Caco-2 (cell line): ENCODE measurements around the gene CLCN1. TPM values are rescaled to one million over a fixed set of nuclear protein-coding genes. Genes with fewer than 3 reads are reported as not detected.

Source experiments
- BruUV-seq: library from RNA; stranded (reverse); fragments of 400-500 nt; replicated peaks from 2 replicates; lab custom pipeline; 2021; lab: Mats Ljungman, UMichigan
- CTCF ChIA-PET: fragments of 300-600 bp; sonication (Branson Sonifier 250); formaldehyde crosslinking; loops from one replicate; lab custom pipeline; 2022; ENCODE audit warnings: antibody characterized with exemption; lab: Charles Lee
- POLR2A ChIA-PET: fragments of 300-600 bp; sonication (Branson Sonifier 250); formaldehyde crosslinking; loops from one replicate; lab custom pipeline; 2022; ENCODE audit warnings: antibody characterized with exemption; lab: Charles Lee
- DNase-seq, 2 experiments: peaks; one replicate each; pipeline versions ENCODE4 v3.0.0 to v3.0.0-alpha.2; 2020 to 2022
- H3K27me3 ChIP-seq: replicated peaks from 2 replicates; pipeline ENCODE4 v1.6.0; 2011; ENCODE audit warnings: low read length; ENCODE audit not compliant: control insufficient read depth, insufficient read depth
- H3K36me3 ChIP-seq: 2 replicates; pipeline ENCODE4 v1.5.1; 2011; ENCODE audit warnings: low read length; ENCODE audit not compliant: control insufficient read depth, insufficient read depth
- H3K4me1 ChIP-seq: fragments of 250-450 bp; sonication (Bioruptor Pico); 2 replicates; pipeline ENCODE4 v1.5.1; 2020; ENCODE audit warnings: mild to moderate bottlenecking
- H3K4me3 ChIP-seq: 2 replicates; pipeline ENCODE4 v1.5.1; 2011; ENCODE audit warnings: low read depth, mild to moderate bottlenecking, control low read depth, low read length
- H3K9me3 ChIP-seq: fragments of 250-450 bp; sonication (Bioruptor Pico); 2 replicates; pipeline ENCODE4 v1.5.1; 2020; ENCODE audit warnings: mild to moderate bottlenecking, moderate library complexity
- H3K27ac Mint-ChIP-seq: one replicate; pipeline ENCODE4 v1.8.0; 2022; ENCODE audit warnings: mixed read lengths; ENCODE audit not compliant: unreplicated experiment
- H3K27me3 Mint-ChIP-seq: one replicate; pipeline ENCODE4 v1.8.0; 2022; ENCODE audit warnings: mixed read lengths; ENCODE audit not compliant: insufficient read depth, unreplicated experiment
- H3K36me3 Mint-ChIP-seq: one replicate; pipeline ENCODE4 v1.8.0; 2022; ENCODE audit warnings: mild to moderate bottlenecking, mixed read lengths; ENCODE audit not compliant: insufficient read depth, unreplicated experiment
- H3K4me1 Mint-ChIP-seq: one replicate; pipeline ENCODE4 v1.8.0; 2022; ENCODE audit warnings: low read depth, mixed read lengths; ENCODE audit not compliant: unreplicated experiment
- H3K4me3 Mint-ChIP-seq: one replicate; pipeline ENCODE4 v1.8.0; 2022; ENCODE audit warnings: mild to moderate bottlenecking, moderate library complexity, mixed read lengths; ENCODE audit not compliant: unreplicated experiment
- H3K9me3 Mint-ChIP-seq: one replicate; pipeline ENCODE4 v1.8.0; 2022; ENCODE audit warnings: mixed read lengths; ENCODE audit not compliant: unreplicated experiment
- intact Hi-C: fragments of 100-400 bp; cut with micrococcal nuclease; formaldehyde crosslinking; loops from one replicate; pipeline ENCODE4 v1.10.0; 2022; ENCODE audit not compliant: unreplicated experiment
- total RNA-seq: library from RNA; stranded (reverse); gene quantifications from 2 replicates; pipeline ENCODE4 v1.2.3, GENCODE V29; 2022
- TF ChIP-seq, protein P1 (sequence below), 2 experiments: fragments of 200-600 bp in 1 of 2; IDR thresholded peaks; 1 replicate in 1 of 2; 2 replicates in 1 of 2; pipeline versions ENCODE4 v1.5.1 to v1.8.0; 2011 to 2022; ENCODE audit warnings: antibody characterized with exemption in 1 of 2, control low read depth in 1 of 2, inconsistent platforms in 1 of 2, low read depth in 1 of 2, low read length in 1 of 2, mild to moderate bottlenecking in 1 of 2, moderate library complexity in 1 of 2; ENCODE audit not compliant: insufficient read depth in 1 of 2, severe bottlenecking in 1 of 2, unreplicated experiment in 1 of 2

The CLCN1 gene
- total RNA-seq, 1 experiment from 2014 or later: 1.9 TPM

DNA sequence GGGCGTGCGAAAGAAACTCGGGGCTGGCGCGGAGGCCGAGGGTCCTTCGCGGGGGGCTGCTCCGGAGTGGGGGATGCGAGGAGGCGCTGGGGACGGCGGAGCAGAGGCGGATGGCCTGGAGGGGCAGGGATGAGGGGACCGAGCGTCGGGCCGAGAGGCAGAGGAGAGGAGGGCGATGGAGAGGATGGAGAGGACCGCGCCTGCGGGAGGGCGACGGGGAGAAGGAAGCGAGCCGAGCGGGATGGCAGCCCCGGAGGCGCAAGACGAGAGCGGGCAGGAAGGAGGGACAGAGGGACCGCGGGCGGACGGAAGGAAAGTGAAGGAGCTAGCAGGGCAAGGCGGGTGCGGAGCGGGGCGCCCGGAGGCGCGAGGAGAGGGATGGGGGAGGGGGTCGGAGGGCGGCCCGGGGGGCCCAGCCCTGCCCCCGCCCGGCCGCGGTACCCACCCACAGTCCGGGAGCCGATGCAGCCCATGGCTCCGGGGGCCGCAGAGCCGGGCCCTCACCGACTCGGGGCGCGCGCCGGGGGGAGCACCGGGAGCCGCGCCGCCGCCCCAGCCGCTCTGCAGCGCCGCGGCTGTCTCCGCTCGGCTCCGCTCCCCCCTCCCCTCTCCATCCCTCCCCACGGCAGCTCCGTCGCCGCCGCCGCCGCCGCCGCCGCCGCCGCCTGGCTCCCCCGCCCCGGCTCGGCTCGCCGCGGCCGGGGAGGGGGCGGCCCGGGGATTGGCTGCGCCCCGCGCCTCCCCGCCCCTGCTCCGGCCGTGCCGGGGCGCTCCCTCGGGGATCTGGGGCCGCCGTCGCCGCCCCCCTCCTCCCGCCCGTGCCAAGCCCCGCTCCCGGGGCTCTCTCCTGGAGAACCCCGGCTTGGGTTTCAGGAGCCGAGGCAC, 46.5 kb downstream of the CLCN1 start, which contains the start of gene FAM131B:
FAM131B (minus strand) TSS at position 583 of the 885 bp plus-strand sequence; CDS start at position 473, 110 bp downstream.
- Histone ChIP-seq H3K4me1 (peaks cover 4% of the 10 kb centered on the region; the same call in 1 of the 2 replicates), H3K36me3 (no peaks in the 10 kb centered on the region), H3K9me3 (no peaks in the 10 kb centered on the region), H3K27me3 (no peaks in the 10 kb centered on the region), H3K4me3 (peak within 1 kb of the TSS; percentile 52)
- TF ChIP-seq, protein P1, sequence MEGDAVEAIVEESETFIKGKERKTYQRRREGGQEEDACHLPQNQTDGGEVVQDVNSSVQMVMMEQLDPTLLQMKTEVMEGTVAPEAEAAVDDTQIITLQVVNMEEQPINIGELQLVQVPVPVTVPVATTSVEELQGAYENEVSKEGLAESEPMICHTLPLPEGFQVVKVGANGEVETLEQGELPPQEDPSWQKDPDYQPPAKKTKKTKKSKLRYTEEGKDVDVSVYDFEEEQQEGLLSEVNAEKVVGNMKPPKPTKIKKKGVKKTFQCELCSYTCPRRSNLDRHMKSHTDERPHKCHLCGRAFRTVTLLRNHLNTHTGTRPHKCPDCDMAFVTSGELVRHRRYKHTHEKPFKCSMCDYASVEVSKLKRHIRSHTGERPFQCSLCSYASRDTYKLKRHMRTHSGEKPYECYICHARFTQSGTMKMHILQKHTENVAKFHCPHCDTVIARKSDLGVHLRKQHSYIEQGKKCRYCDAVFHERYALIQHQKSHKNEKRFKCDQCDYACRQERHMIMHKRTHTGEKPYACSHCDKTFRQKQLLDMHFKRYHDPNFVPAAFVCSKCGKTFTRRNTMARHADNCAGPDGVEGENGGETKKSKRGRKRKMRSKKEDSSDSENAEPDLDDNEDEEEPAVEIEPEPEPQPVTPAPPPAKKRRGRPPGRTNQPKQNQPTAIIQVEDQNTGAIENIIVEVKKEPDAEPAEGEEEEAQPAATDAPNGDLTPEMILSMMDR (IDR thresholded peaks at IDR 0.05; ENCODE audit: insufficient read depth in 1 of 2, low read depth in 1 of 2, low read length in 1 of 2, severe bottlenecking in 1 of 2, unreplicated experiment in 1 of 2): no peak
- CTCF ChIA-PET: interaction anchor here (0.6 kb wide), 2 partner anchors 46 to 122 kb away, joined by 3 to 6 read pairs; partner anchors contain the start of gene EPHA1
- H3K4me3 Mint-ChIP-seq: peak within 1 kb of the TSS; percentile 94
- intact Hi-C loops: loop anchor here (2.0 kb wide), 1 partner anchor 18 kb away; the partner anchor contains the start of gene ZYX
- peaks cover 23% of the 10 kb centered on the region for H3K4me1 Mint-ChIP-seq
- peak within 1 kb of the TSS; percentile 55 for H3K27ac Mint-ChIP-seq
- BruUV-seq: no TSS peak
- peaks cover 6% of the 10 kb centered on the region for H3K36me3 Mint-ChIP-seq
- H3K27me3 Mint-ChIP-seq: peaks cover 3% of the 10 kb centered on the region
- POLR2A ChIA-PET: interaction anchor here (0.7 kb wide), 1 partner anchor 43 kb away, joined by 5 read pairs; no protein-coding TSS in a partner anchor
- DNase-seq: peak; percentile 36 to 52
- no peaks in the 10 kb centered on the region for H3K9me3 Mint-ChIP-seq

DNA sequence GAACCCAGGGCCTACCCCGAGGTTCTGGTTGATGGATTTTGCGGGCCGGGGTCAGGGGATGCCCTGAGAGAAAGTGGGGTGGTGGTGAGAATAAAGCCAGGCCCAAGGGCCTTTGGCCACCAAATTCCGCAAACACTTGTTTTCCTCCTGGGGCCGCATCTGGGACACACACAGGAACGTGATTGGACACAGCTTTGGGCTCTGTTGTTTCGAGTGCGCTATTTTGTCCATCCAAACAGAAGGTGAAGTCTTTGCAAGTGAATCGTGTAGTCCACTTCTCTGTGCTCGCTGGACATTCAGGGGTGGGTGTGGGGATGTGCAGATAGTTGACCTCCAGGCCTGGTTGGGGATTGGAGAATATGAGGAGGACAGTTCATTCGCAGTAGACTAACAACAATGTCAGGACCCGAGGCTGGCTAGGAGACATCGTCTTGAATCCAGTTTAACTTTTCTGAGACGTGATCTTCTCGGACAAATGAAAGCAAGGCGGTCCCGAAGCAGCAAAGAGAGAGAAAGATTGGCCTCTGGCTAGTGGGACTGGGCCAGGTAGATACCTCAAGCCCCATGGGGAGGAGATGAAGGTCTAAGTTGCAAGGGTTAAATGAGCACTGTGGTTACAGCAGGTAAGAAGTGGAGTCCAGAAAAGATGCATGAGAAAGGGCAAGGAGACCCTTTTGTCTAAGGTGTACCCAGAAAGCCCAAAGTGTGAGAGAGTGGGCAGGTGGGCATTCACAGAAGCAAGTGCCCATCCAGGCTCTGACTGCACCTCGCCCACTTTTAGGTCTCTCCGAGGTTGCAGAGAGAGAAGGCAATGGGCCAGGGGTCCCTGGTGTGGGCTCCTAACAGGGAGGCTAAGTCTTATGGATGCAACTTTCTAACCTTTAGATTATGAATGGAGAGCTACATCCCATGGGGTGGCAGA, 47.4 kb downstream of the CLCN1 start:
- Mint-ChIP-seq H3K4me3 (peak overlapping the region; percentile 58), H3K27ac (no peak overlapping the region), H3K36me3 (peaks cover 6% of the 10 kb centered on the region), H3K9me3 (no peaks in the 10 kb centered on the region), H3K4me1 (peaks cover 29% of the 10 kb centered on the region), H3K27me3 (peaks cover 3% of the 10 kb centered on the region)
- Histone ChIP-seq H3K4me3 (peak overlapping the region; percentile 31), H3K36me3 (no peaks in the 10 kb centered on the region), H3K9me3 (no peaks in the 10 kb centered on the region), H3K27me3 (no peaks in the 10 kb centered on the region), H3K4me1 (peaks cover 13% of the 10 kb centered on the region)
- CTCF ChIA-PET: no interaction called here
- TF ChIP-seq, protein P1 (IDR thresholded peaks at IDR 0.05; ENCODE audit: insufficient read depth in 1 of 2, low read depth in 1 of 2, low read length in 1 of 2, severe bottlenecking in 1 of 2, unreplicated experiment in 1 of 2): no peak
- peak in 1 of 2 experiments; percentile 33 for DNase-seq
- POLR2A ChIA-PET: interaction anchor here (0.6 kb wide), 1 partner anchor 1063 kb away, joined by 4 read pairs; no protein-coding TSS in a partner anchor
- no TSS peak for BruUV-seq
- intact Hi-C loops: loop anchor here (2.0 kb wide), 1 partner anchor 18 kb away; the partner anchor contains the start of gene ZYX
